IMR-90 (cell line): ENCODE results near the gene CTIF. TPM values are rescaled to one million over a fixed set of nuclear protein-coding genes. Genes with fewer than 3 reads are reported as not detected.

ENCODE experiments used
- ATAC-seq: fragments of 200-7000 bp; cut with Tn5 transposase; 2 replicates; pipeline ENCODE4 v1.9.1; 2020; ENCODE audit warnings: low read depth, mild to moderate bottlenecking, moderate library complexity
- BruUV-seq: library from RNA; stranded (reverse); fragments of 400-500 nt; replicated peaks from 2 replicates; lab custom pipeline; 2021; lab: Mats Ljungman, UMichigan
- CTCF ChIA-PET: fragments of 300-600 bp; formaldehyde crosslinking; extraction: SDS; loops from one replicate; lab custom pipeline; 2021; ENCODE audit warnings: antibody characterized with exemption; lab: Yijun Ruan, JAX
- POLR2A ChIA-PET: fragments of 300-600 bp; sonication (Branson Sonifier 250); formaldehyde crosslinking; loops from one replicate; lab custom pipeline; 2022; ENCODE audit warnings: antibody characterized with exemption; ENCODE audit not compliant: unreplicated experiment; lab: Charles Lee
- DNase-seq: peaks from one replicate; pipeline ENCODE4 v3.0.0; 2013
- H2AFZ ChIP-seq: replicated peaks from 2 replicates; pipeline ENCODE3; 2013; ENCODE audit warnings: low read length, mild to moderate bottlenecking; ENCODE audit not compliant: poor library complexity
- H2AK5ac ChIP-seq: 2 replicates; pipeline ENCODE4 v1.6.1; 2013; ENCODE audit warnings: low read depth, low read length, inconsistent platforms
- H2AK9ac ChIP-seq: replicated peaks from 2 replicates; pipeline ENCODE3; 2013; ENCODE audit warnings: mild to moderate bottlenecking, low read depth, low read length, moderate library complexity; ENCODE audit not compliant: poor library complexity
- H2BK120ac ChIP-seq: 2 replicates; pipeline ENCODE4 v1.6.1; 2013; ENCODE audit warnings: low read depth, low read length, inconsistent platforms
- H2BK15ac ChIP-seq: 3 replicates; pipeline ENCODE4 v1.6.1; 2013; ENCODE audit warnings: low read depth, low read length, inconsistent platforms
- H2BK20ac ChIP-seq: 2 replicates; pipeline ENCODE4 v1.6.1; 2013; ENCODE audit warnings: low read depth, mild to moderate bottlenecking, inconsistent platforms, low read length, moderate library complexity
- H2BK5ac ChIP-seq: 2 replicates; pipeline ENCODE4 v1.6.1; 2013; ENCODE audit warnings: mild to moderate bottlenecking, low read depth, low read length, inconsistent platforms; ENCODE audit not compliant: poor library complexity, severe bottlenecking
- H3K14ac ChIP-seq: replicated peaks from 2 replicates; pipeline ENCODE4 v1.6.1; 2013; ENCODE audit warnings: low read depth, low read length, inconsistent platforms
- H3K18ac ChIP-seq: 2 replicates; pipeline ENCODE4 v1.6.1; 2013; ENCODE audit warnings: low read depth, low read length, control low read depth
- H3K23ac ChIP-seq: 2 replicates; pipeline ENCODE4 v1.6.1; 2013; ENCODE audit warnings: low read depth, low read length, inconsistent platforms
- H3K27ac ChIP-seq: 2 replicates; pipeline ENCODE4 v1.5.1; 2013; ENCODE audit warnings: mild to moderate bottlenecking, control low read depth, low read length; ENCODE audit not compliant: insufficient read depth
- H3K27me3 ChIP-seq: 2 replicates; pipeline ENCODE4 v1.6.1; 2013; ENCODE audit warnings: low read length; ENCODE audit not compliant: control insufficient read depth, insufficient read depth
- H3K36me3 ChIP-seq: 2 replicates; pipeline ENCODE4 v1.6.1; 2013; ENCODE audit warnings: low read length, mixed read lengths; ENCODE audit not compliant: control insufficient read depth, insufficient read depth
- H3K4ac ChIP-seq: 2 replicates; pipeline ENCODE4 v1.6.1; 2013; ENCODE audit warnings: low read depth, low read length, inconsistent platforms
- H3K4me1 ChIP-seq: 2 replicates; pipeline ENCODE4 v1.6.1; 2013; ENCODE audit warnings: low read length, mixed read lengths; ENCODE audit not compliant: control insufficient read depth, insufficient read depth
- H3K4me2 ChIP-seq: 2 replicates; pipeline ENCODE4 v1.6.1; 2013; ENCODE audit warnings: low read depth, mild to moderate bottlenecking, control low read depth, low read length, moderate library complexity
- H3K4me3 ChIP-seq: 2 replicates; pipeline ENCODE4 v1.5.1; 2013; ENCODE audit warnings: low read depth, mild to moderate bottlenecking, control low read depth, low read length, moderate library complexity; ENCODE audit not compliant: insufficient read depth
- H3K56ac ChIP-seq: 2 replicates; pipeline ENCODE4 v1.6.1; 2013; ENCODE audit warnings: low read length, inconsistent platforms; ENCODE audit not compliant: insufficient read depth; ENCODE audit errors: extremely low read depth
- H3K79me1 ChIP-seq, 2 experiments: 2 replicates each; pipeline ENCODE4 v1.6.1; 2013; ENCODE audit warnings: low read length in 2 of 2, inconsistent platforms in 1 of 2, low read depth in 1 of 2
- H3K9ac ChIP-seq: 2 replicates; pipeline ENCODE4 v1.6.1; 2013; ENCODE audit warnings: low read depth, low read length, control low read depth
- H3K9me1 ChIP-seq: 2 replicates; pipeline ENCODE4 v1.6.1; 2013; ENCODE audit warnings: low read length, inconsistent platforms; ENCODE audit not compliant: insufficient read depth
- H3K9me3 ChIP-seq: 2 replicates; pipeline ENCODE4 v1.6.1; 2013; ENCODE audit warnings: low read length; ENCODE audit not compliant: control insufficient read depth, insufficient read depth
- H4K20me1 ChIP-seq: 2 replicates; pipeline ENCODE4 v1.6.1; 2013; ENCODE audit warnings: low read length, inconsistent platforms; ENCODE audit not compliant: insufficient read depth
- H4K5ac ChIP-seq: 2 replicates; pipeline ENCODE4 v1.6.1; 2013; ENCODE audit warnings: mild to moderate bottlenecking, low read depth, low read length, control low read depth
- H4K8ac ChIP-seq, 2 experiments: 2 replicates each; pipeline ENCODE4 v1.6.1; 2013; ENCODE audit warnings: low read depth in 2 of 2, low read length in 2 of 2, control low read depth in 1 of 2, inconsistent platforms in 1 of 2
- H4K91ac ChIP-seq: 2 replicates; pipeline ENCODE4 v1.6.1; 2013; ENCODE audit warnings: low read depth, low read length, inconsistent platforms; ENCODE audit not compliant: insufficient read depth
- BHLHE40 ChIP-seq: fragments of 150-350 bp; IDR thresholded peaks from 2 replicates; pipeline ENCODE4 v1.6.1; 2016; ENCODE audit warnings: mild to moderate bottlenecking, low read depth, low read length
- CEBPB ChIP-seq: IDR thresholded peaks from 2 replicates; pipeline ENCODE4 v1.6.1; 2012; ENCODE audit warnings: low read depth, low read length, improper control_type of control experiment
- MAFK ChIP-seq: IDR thresholded peaks from 2 replicates; pipeline ENCODE4 v1.6.1; 2012; ENCODE audit warnings: low read depth, low read length, improper control_type of control experiment
- WGBS, 2 experiments: methylation state at CpG; one replicate each; pipeline versions ENCODE4 v1.1.5 to v1.1.7; 2013; ENCODE audit warnings: missing lambda C conversion rate in 2 of 2; ENCODE audit not compliant: insufficient read length in 1 of 2; ENCODE audit errors: extremely low coverage in 2 of 2; 5-methylcytosine and 5-hydroxymethylcytosine counted together
- dilution Hi-C: fragments of 300-500 bp; cut with HindIII; formaldehyde crosslinking; loops from one replicate; pipeline ENCODE4 v1.14.3; 2018; ENCODE audit warnings: low sequenced_read_pairs; ENCODE audit not compliant: unreplicated experiment
- in situ Hi-C: fragments of 300-500 bp; cut with MboI; formaldehyde crosslinking; loops from 3 replicates; pipeline ENCODE4 v1.14.3; 2019; ENCODE audit warnings: low sequenced_read_pairs, inconsistent platforms, mixed read lengths
- intact Hi-C: fragments of 100-400 bp; cut with micrococcal nuclease; formaldehyde crosslinking; loops from 2 replicates; pipeline ENCODE4 v1.10.0; 2022
- polyA plus RNA-seq, 3 experiments: library from polyadenylated mRNA; depleted of rRNA; stranded (reverse); fragments of >200 nt; gene quantifications; 2 replicates each; pipeline ENCODE4 v1.2.3, GENCODE V29; 2012; ENCODE audit warnings: low replicate concordance in 1 of 3
- total RNA-seq: library from RNA; depleted of rRNA; stranded (reverse); fragments of >200 nt; gene quantifications from 2 replicates; pipeline ENCODE4 v1.2.3, GENCODE V29; 2012
- TF ChIP-seq, protein P1 (sequence below): fragments of 150-350 bp; IDR thresholded peaks from 2 replicates; pipeline ENCODE4 v1.6.1; 2017; ENCODE audit warnings: mild to moderate bottlenecking, antibody characterized with exemption, low read length, low read depth

Gene CTIF
- total and polyA plus RNA-seq, 2 of the 4 experiments (the other 2 are of a cell fraction): 25.1 to 57.0 TPM

GRCh38 chr18:48868468-48869466 lies 329.9 kb downstream of the CTIF start:
- Histone ChIP-seq H3K4me1 (peaks cover 18% of the 10 kb centered on the region), H2BK15ac (no peak overlapping the region), H2AFZ (peak overlapping the region; percentile 26), H3K56ac (no peak overlapping the region), H4K5ac (no peak overlapping the region), H3K4ac (peak overlapping the region; percentile 55; the same call in 1 of the 2 replicates), H3K9me3 (peaks cover 4% of the 10 kb centered on the region), H3K4me3 (no peak overlapping the region), H4K20me1 (no peaks in the 10 kb centered on the region; the same call in 1 of the 2 replicates), H2BK120ac (no peak overlapping the region), H3K4me2 (no peak overlapping the region), H4K8ac (peak overlapping the region in 1 of 2 experiments; percentile 30; a peak in 1 of 4 replicates), H3K27me3 (no peaks in the 10 kb centered on the region), H2BK5ac (no peak overlapping the region), H4K91ac (no peak overlapping the region; the same call in 1 of the 2 replicates), H3K18ac (no peak overlapping the region), H2AK5ac (peak overlapping the region; percentile 52; the same call in 1 of the 2 replicates), H3K36me3 (0 out of 2 replicates have a peak, but pooled peaks cover 2% of the 10 kb centered on the region), H3K14ac (peak overlapping the region; percentile 43; the same call in 1 of the 2 replicates), H3K9ac (no peak overlapping the region), H3K27ac (no peak overlapping the region), H2BK20ac (0 out of 2 replicates have a peak overlapping the region, but pooled peaks have one; percentile 16), H3K79me1 (peaks cover 0 to under 1% of the 10 kb centered on the region in 2 experiments; a peak in 1 of 4 replicates), H3K9me1 (peaks cover 13% of the 10 kb centered on the region), H3K23ac (0 out of 2 replicates have a peak overlapping the region, but pooled peaks have one; percentile 40), H2AK9ac (no peak overlapping the region)
- ATAC-seq (no peak), DNase-seq (peak; percentile 34)
- whole genome bisulfite sequencing, 2 experiments: 62% methylated on average over 3 of the region's 14 CpGs; no CpG with 5 or more reads in 1 of the 2 experiments
- ChIA-PET CTCF (no interaction called here), POLR2A (no interaction called here)
- intact Hi-C loops (loop anchor here (5.0 kb wide), 1 partner anchor 79 kb away; no protein-coding TSS in a partner anchor), in situ Hi-C loops (no loop called here), dilution Hi-C loops (no loop called here)
- TF ChIP-seq CEBPB: no peak
- TF ChIP-seq, protein P1, sequence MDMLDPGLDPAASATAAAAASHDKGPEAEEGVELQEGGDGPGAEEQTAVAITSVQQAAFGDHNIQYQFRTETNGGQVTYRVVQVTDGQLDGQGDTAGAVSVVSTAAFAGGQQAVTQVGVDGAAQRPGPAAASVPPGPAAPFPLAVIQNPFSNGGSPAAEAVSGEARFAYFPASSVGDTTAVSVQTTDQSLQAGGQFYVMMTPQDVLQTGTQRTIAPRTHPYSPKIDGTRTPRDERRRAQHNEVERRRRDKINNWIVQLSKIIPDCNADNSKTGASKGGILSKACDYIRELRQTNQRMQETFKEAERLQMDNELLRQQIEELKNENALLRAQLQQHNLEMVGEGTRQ: peak; percentile 38; the same call in 1 of the 2 replicates
- peak; percentile 58; the same call in 1 of the 2 replicates for TF ChIP-seq BHLHE40
- TF ChIP-seq MAFK: peak; percentile 56
- no TSS peak for BruUV-seq
